DMS 273 (cell line): ENCODE data around the gene VPS50.

Source experiments
- DNase-seq: peaks from one replicate; lab custom pipeline; 2025; ENCODE audit not compliant: unreplicated experiment; lab: John Stamatoyannopoulos, UW

VPS50 gene

GRCh38 chr7:93392984-93393383 lies 160.8 kb downstream of the VPS50 start:
- no peak for DNase-seq

- DNase-seq, result no peak
Observed at GRCh38 chr7:93399642-93400041, 167.5 kb downstream of the VPS50 start.

GRCh38 chr7:93402944-93403343 lies 170.8 kb downstream of the VPS50 start:
- no peak for DNase-seq

GRCh38 chr7:93407239-93407638 lies 175.1 kb downstream of the VPS50 start:
- no peak for DNase-seq

GRCh38 chr7:93409324-93409723 lies 177.2 kb downstream of the VPS50 start:
- DNase-seq, result no peak
